Hepatocyte (in vitro differentiated cells): ENCODE results near the gene MBP.

Experiments used
- EZH2 ChIP-seq: fragments of 200-600 bp; sonication (generic); IDR thresholded peaks from 2 replicates; pipeline ENCODE4 v1.6.1; 2016; ENCODE audit warnings: antibody characterized with exemption, mild to moderate bottlenecking, borderline replicate concordance
- TF ChIP-seq, protein P1 (sequence below): fragments of 200-600 bp; sonication (generic); IDR thresholded peaks from 2 replicates; pipeline ENCODE4 v1.5.1; 2016; ENCODE audit warnings: antibody characterized with exemption, mild to moderate bottlenecking; ENCODE audit not compliant: poor library complexity

GRCh38 chr18:77071061-77071460, 61.5 kb downstream of the MBP start:
- TF ChIP-seq, protein P1, sequence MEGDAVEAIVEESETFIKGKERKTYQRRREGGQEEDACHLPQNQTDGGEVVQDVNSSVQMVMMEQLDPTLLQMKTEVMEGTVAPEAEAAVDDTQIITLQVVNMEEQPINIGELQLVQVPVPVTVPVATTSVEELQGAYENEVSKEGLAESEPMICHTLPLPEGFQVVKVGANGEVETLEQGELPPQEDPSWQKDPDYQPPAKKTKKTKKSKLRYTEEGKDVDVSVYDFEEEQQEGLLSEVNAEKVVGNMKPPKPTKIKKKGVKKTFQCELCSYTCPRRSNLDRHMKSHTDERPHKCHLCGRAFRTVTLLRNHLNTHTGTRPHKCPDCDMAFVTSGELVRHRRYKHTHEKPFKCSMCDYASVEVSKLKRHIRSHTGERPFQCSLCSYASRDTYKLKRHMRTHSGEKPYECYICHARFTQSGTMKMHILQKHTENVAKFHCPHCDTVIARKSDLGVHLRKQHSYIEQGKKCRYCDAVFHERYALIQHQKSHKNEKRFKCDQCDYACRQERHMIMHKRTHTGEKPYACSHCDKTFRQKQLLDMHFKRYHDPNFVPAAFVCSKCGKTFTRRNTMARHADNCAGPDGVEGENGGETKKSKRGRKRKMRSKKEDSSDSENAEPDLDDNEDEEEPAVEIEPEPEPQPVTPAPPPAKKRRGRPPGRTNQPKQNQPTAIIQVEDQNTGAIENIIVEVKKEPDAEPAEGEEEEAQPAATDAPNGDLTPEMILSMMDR: no peak
- TF ChIP-seq EZH2: no peak
